HepG2 (cell line): ENCODE data around the gene YIF1A. TPM values are rescaled to one million over a fixed set of nuclear protein-coding genes. Genes with fewer than 3 reads are reported as not detected.

Source experiments
- CAMTA2 ChIP-seq: sonication (generic); formaldehyde crosslinking; IDR thresholded peaks from 2 replicates; pipeline ENCODE4 v1.4.0; 2020; ENCODE audit warnings: mild to moderate bottlenecking, missing genetic modification reagents, borderline replicate concordance
- GZF1 ChIP-seq: sonication (generic); formaldehyde crosslinking; IDR thresholded peaks from 2 replicates; pipeline ENCODE4 v1.5.1; 2020; ENCODE audit warnings: mild to moderate bottlenecking, missing genetic modification reagents
- KDM1A ChIP-seq: IDR thresholded peaks from 2 replicates; pipeline ENCODE4 v1.6.1; 2016; ENCODE audit warnings: missing compliant biosample characterization
- MBNL3 ChIP-seq: fragments of 250-450 bp; sonication (Bioruptor Pico); conservative IDR thresholded peaks from 2 replicates; pipeline ENCODE4 v1.8.0; 2022; ENCODE audit warnings: mild to moderate bottlenecking, inconsistent platforms
- MXD4 ChIP-seq: IDR thresholded peaks from 2 replicates; pipeline ENCODE4 v1.6.1; 2016; ENCODE audit warnings: mild to moderate bottlenecking, missing biosample characterization, missing genetic modification reagents
- NFKBIZ ChIP-seq: IDR thresholded peaks from 2 replicates; pipeline ENCODE4 v1.6.1; 2018; ENCODE audit warnings: missing genetic modification reagents, missing compliant biosample characterization
- PTBP1 ChIP-seq: fragments of 200-400 bp; formaldehyde crosslinking; IDR thresholded peaks from 2 replicates; pipeline ENCODE4 v1.6.1; 2018; ENCODE audit warnings: low read length, low read depth; ENCODE audit not compliant: poor library complexity, severe bottlenecking
- RXRB ChIP-seq: IDR thresholded peaks from 2 replicates; pipeline ENCODE4 v1.6.1; 2016; ENCODE audit warnings: borderline replicate concordance, missing genetic modification reagents, missing compliant biosample characterization
- SIX1 ChIP-seq: sonication (generic); formaldehyde crosslinking; IDR thresholded peaks from 2 replicates; pipeline ENCODE4 v1.4.0; 2020; ENCODE audit warnings: missing genetic modification reagents, borderline replicate concordance
- SMARCC2 ChIP-seq: fragments of 450-650 bp; IDR thresholded peaks from 2 replicates; pipeline ENCODE4 v1.6.1; 2017; ENCODE audit warnings: antibody characterized with exemption, mild to moderate bottlenecking
- SRSF1 ChIP-seq: fragments of 200-400 bp; formaldehyde crosslinking; optimal IDR thresholded peaks from 2 replicates; pipeline ENCODE3; 2017; ENCODE audit warnings: mild to moderate bottlenecking, low read depth, low read length, moderate library complexity
- TFDP1 ChIP-seq: IDR thresholded peaks from 2 replicates; pipeline ENCODE4 v1.6.1; 2016; ENCODE audit warnings: missing compliant biosample characterization, missing genetic modification reagents, borderline replicate concordance
- ZC3H4 ChIP-seq: sonication (generic); formaldehyde crosslinking; IDR thresholded peaks from 2 replicates; pipeline ENCODE4 v1.4.0; 2020; ENCODE audit warnings: missing genetic modification reagents, borderline replicate concordance
- ZFP1 ChIP-seq: IDR thresholded peaks from 2 replicates; pipeline ENCODE4 v1.6.1; 2016
- ZMAT3 ChIP-seq: sonication (generic); formaldehyde crosslinking; conservative IDR thresholded peaks from 2 replicates; pipeline ENCODE4 v1.7.0; 2021; ENCODE audit warnings: missing genetic modification reagents
- ZNF44 ChIP-seq: sonication (generic); formaldehyde crosslinking; IDR thresholded peaks from 2 replicates; pipeline ENCODE4 v1.5.1; 2020; ENCODE audit warnings: mild to moderate bottlenecking, missing genetic modification reagents
- ZNF546 ChIP-seq: sonication (generic); formaldehyde crosslinking; conservative IDR thresholded peaks from 2 replicates; pipeline ENCODE4 v1.8.1; 2023; ENCODE audit warnings: mild to moderate bottlenecking, missing genetic modification reagents
- ZNF660 ChIP-seq: sonication (generic); formaldehyde crosslinking; IDR thresholded peaks from 2 replicates; pipeline ENCODE4 v1.5.1; 2020; ENCODE audit warnings: mild to moderate bottlenecking, low read depth, missing genetic modification reagents, borderline replicate concordance
- ZNF7 ChIP-seq: IDR thresholded peaks from 2 replicates; pipeline ENCODE4 v1.6.1; 2016; ENCODE audit warnings: missing biosample characterization, missing genetic modification reagents
- ZNF740 ChIP-seq: sonication (generic); formaldehyde crosslinking; IDR thresholded peaks from 2 replicates; pipeline ENCODE4 v1.4.0; 2020; ENCODE audit warnings: missing genetic modification reagents
- ZNF841 ChIP-seq: sonication (generic); formaldehyde crosslinking; IDR thresholded peaks from 2 replicates; pipeline ENCODE4 v1.8.1; 2023; ENCODE audit warnings: missing genetic modification reagents, borderline replicate concordance
- ZNF891 ChIP-seq: sonication (generic); formaldehyde crosslinking; IDR thresholded peaks from 2 replicates; pipeline ENCODE4 v1.5.0; 2020; ENCODE audit warnings: mild to moderate bottlenecking, missing genetic modification reagents
- polyA plus RNA-seq, 8 experiments: library from polyadenylated mRNA; depleted of rRNA in 3 of 8; stranded (reverse) in 7 of 8; unstranded in 1 of 8; fragments of >200 nt; fragmentation: Illumina TruSeq in 4 of 8; extraction: Trizol in 4 of 8; gene quantifications; 2 replicates each; pipeline versions ENCODE4 v1.2.1 to v1.2.3, GENCODE V29; 2011 to 2016; ENCODE audit warnings: low read depth in 4 of 8, missing spikeins in 1 of 8, mixed read lengths in 1 of 8; ENCODE audit not compliant: insufficient read depth in 1 of 8
- total RNA-seq, 5 experiments: library from RNA; depleted of rRNA; stranded (reverse); fragments of >200 nt; fragmentation: Illumina TruSeq; extraction: Trizol; gene quantifications; 2 replicates each; pipeline ENCODE4 v1.2.3, GENCODE V29; 2016; ENCODE audit warnings: low read depth in 1 of 5
- TF ChIP-seq, protein P1 (sequence below): sonication (generic); formaldehyde crosslinking; IDR thresholded peaks from 2 replicates; pipeline ENCODE4 v1.4.0; 2020; ENCODE audit warnings: missing genetic modification reagents, borderline replicate concordance

The YIF1A gene
- total and polyA plus RNA-seq, 2 of the 13 experiments (the other 11 are each of a cell fraction or from before 2014, with no cell fraction given): 133 to 145 TPM

DNA sequence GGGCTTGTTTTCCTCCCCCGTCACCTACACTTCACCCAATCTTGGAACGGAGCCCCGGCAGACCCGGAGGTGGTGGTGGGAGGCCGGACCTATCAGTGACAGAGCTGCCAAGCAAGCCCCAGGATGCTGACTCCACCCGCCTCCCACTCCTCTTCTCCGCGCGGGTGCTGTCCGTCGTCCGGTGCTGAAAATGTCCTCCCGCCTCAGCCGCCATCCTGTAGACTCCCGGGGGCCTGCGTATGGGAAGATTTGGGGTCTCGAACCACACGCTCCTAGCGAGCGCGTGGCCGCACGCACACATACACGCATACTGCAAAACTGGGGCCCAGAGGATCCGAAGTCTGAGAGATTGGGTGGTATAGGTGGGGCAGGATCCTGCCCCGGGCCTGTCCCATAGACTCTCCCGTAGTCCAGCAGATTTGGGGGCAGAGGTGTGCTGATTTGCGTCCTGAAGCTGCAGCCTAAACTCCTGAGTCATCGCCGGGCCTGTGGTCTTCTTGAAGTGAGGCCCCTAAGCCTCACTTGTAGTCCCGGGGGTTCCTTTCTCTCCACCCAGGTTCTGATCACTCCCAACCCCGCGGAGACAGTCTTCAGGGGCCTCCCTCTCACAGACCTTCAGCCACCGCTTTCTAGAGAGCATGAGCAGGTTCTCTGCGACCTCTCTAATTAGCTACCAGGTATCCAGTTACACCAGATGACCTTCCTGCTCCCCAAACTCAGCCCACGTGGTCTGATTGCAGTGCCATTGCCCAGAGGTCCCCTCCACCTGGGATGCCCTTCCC, 796 bp upstream of the YIF1A start (continued):
- TF ChIP-seq NFKBIZ (CRISPR knock-in tag): peak; percentile 76; the same call in 1 of the 2 replicates
- TF ChIP-seq, protein P1, sequence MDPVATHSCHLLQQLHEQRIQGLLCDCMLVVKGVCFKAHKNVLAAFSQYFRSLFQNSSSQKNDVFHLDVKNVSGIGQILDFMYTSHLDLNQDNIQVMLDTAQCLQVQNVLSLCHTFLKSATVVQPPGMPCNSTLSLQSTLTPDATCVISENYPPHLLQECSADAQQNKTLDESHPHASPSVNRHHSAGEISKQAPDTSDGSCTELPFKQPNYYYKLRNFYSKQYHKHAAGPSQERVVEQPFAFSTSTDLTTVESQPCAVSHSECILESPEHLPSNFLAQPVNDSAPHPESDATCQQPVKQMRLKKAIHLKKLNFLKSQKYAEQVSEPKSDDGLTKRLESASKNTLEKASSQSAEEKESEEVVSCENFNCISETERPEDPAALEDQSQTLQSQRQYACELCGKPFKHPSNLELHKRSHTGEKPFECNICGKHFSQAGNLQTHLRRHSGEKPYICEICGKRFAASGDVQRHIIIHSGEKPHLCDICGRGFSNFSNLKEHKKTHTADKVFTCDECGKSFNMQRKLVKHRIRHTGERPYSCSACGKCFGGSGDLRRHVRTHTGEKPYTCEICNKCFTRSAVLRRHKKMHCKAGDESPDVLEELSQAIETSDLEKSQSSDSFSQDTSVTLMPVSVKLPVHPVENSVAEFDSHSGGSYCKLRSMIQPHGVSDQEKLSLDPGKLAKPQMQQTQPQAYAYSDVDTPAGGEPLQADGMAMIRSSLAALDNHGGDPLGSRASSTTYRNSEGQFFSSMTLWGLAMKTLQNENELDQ (CRISPR knock-in tag): peak; percentile 86; the same call in 1 of the 2 replicates
- no peak for TF ChIP-seq TFDP1 (CRISPR knock-in tag)
- no peak for TF ChIP-seq ZFP1 (CRISPR knock-in tag)
- no peak for TF ChIP-seq PTBP1
- 0 out of 2 replicates have a peak, but pooled peaks have one; percentile 33 for TF ChIP-seq ZNF44
- peak; percentile 77; the same call in 1 of the 2 replicates for TF ChIP-seq GZF1 (CRISPR knock-in tag)
- TF ChIP-seq SRSF1: peak; percentile 82
- TF ChIP-seq MXD4 (CRISPR knock-in tag): no peak; the same call in 1 of the 2 replicates
- no peak; the same call in 1 of the 2 replicates for TF ChIP-seq CAMTA2
- TF ChIP-seq SIX1 (CRISPR knock-in tag): peak; percentile 82
- TF ChIP-seq ZMAT3 (CRISPR knock-in tag): peak; percentile 67; the same call in 1 of the 2 replicates
- TF ChIP-seq ZNF546: 0 out of 2 replicates have a peak, but pooled peaks have one; percentile 25
- peak; percentile 77; the same call in 1 of the 2 replicates for TF ChIP-seq ZC3H4 (CRISPR knock-in tag)
- peak; percentile 59; the same call in 1 of the 2 replicates for TF ChIP-seq RXRB
- no peak for TF ChIP-seq MBNL3 (CRISPR knock-in tag)
- TF ChIP-seq ZNF660 (CRISPR knock-in tag): no peak
- 0 out of 2 replicates have a peak, but pooled peaks have one; percentile 68 for TF ChIP-seq ZNF841 (CRISPR knock-in tag)
- no peak for TF ChIP-seq SMARCC2
- peak; percentile 12; the same call in 1 of the 2 replicates for TF ChIP-seq ZNF740 (CRISPR knock-in tag)
- no peak for TF ChIP-seq KDM1A (CRISPR knock-in tag)
- no peak for TF ChIP-seq ZNF891 (CRISPR knock-in tag)
- no peak; the same call in 1 of the 2 replicates for TF ChIP-seq ZNF7 (CRISPR knock-in tag)
